T-helper 2 cell treated with Interferon-gamma antibody and Interleukin-4, amounts not matched to agents 100 ng/mL and 5 ng/mL, for 36 hours (primary cell): ENCODE data around the gene LACC1. TPM values are rescaled to one million over a fixed set of nuclear protein-coding genes. Genes with fewer than 3 reads are reported as not detected.

ENCODE experiments used
- intact Hi-C: fragments of 100-400 bp; cut with micrococcal nuclease; formaldehyde crosslinking; loops from one replicate; pipeline ENCODE4 v1.15.1; 2023
- total RNA-seq: library from RNA; stranded (reverse); gene quantifications from 2 replicates; pipeline ENCODE4 v1.2.3, GENCODE V29; 2022

Gene LACC1
- total RNA-seq, 1 donor from 2014 or later = 0.45 TPM

DNA sequence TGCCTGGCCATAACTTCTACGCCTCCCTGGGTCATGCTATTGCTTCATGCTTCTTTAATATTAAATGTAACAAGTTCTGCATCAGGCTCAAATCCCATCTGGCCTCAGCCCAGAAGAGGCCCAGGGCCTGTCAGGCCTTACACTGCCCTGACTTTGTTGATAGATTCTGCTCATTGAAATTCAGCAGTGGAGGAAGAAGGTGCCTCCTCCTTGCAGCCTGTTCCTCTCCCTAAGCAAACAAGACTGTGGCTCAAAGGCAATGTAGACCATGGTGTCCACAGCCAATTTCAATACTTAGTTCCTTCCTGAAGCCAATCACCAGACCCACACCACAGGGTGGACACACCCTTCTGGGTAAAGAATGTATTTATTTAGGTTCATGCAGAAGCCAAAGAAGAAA is 59.4 kb downstream of the LACC1 start:
- intact Hi-C loops = no loop called here

GRCh38 chr13:43942286-43942685 is 62.6 kb downstream of the LACC1 start:
- intact Hi-C loops = no loop called here

Other genes with a start within 250 kb of the LACC1 start
- gene ENOX1, start 92.9 kb upstream of the LACC1 start, total RNA-seq = not detected in 2 replicates
- gene CCDC122, start 164 bp upstream of the LACC1 start, total RNA-seq = 0.23 and 0.27 TPM in 2 replicates